ENCODE measurements around the gene SLC2A4RG.
"Not testable (repeated sequence)": the region's sequence is repeated elsewhere in the genome, so short reads cannot be mapped to it uniquely, and the experiment has no call there.

Gene SLC2A4RG

GRCh38 chr20:63758152-63758551 is 18.6 kb downstream of the SLC2A4RG start:
- DNase-seq, result no peak

DNA sequence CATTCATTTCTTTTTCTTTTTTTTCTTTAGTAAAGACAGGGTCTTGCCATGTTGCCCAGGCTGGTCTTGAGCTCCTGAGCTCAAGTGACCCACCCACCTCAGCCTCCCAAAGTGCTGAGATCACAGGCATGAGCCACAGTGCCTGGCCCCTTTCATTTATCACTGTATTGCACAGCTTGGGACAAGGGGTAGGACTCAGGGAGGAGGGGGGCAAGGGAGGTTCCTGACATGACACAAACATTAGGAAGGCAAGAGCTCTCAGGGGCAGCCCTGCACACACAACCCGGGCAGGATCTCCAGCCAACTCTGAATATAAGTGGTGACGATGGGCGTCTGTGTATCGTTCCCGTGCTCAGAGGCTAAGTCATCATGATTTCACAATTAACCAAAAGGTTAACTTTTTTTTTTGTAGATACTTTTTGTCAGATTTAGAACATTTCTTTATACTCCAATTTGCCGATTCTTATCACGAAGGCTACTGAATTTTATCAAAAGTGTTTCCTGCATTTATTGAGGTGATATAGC is 19.9 kb downstream of the SLC2A4RG start:
- DNase-seq, result no peak

GRCh38 chr20:63765082-63765873 is 25.7 kb downstream of the SLC2A4RG start:
- DNase-seq, result no peak

DNA sequence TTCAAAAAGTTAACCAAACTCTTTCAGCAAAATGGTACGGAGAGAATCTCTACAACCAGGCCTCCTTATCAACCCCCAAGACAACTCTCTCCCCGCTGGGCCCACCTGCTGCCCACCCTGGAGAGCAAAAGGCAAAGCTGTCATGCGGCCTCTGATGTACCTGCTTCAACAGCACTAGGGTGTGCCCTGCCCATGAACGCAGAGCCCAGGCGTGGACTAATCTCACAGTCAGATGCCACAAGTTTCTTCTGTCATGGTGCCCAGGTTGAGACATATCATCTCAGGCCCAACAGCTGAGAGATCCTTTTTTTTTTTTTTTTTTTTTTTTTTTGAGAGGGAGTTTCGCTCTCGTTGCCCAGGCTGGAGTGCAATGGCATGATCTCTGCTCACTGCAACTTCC is 26.3 kb downstream of the SLC2A4RG start:
- DNase-seq, result no peak

- DNase-seq, result no peak
Observed at GRCh38 chr20:63766695-63767426, 27.3 kb downstream of the SLC2A4RG start.

DNA sequence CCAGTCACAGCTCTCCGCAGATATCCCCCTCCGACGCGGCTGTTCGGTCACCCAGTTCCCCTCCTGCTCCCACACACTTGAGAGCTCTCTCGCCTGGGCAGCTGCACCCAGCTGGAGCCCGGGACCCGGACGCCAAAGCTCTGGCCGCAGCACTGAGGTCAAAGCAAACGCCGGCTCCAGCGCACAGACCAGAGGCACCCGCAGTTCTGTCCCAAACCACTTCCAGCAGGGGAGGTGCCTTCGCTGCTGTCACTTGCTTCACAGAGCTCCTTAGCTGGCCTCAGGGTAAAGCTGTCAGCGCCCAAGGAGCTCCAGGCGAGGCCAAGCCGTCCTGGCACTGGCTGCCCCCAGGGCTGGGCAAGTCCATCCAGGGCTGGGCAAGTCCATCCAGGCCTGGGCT is 27.9 kb downstream of the SLC2A4RG start:
- no peak for DNase-seq

- no peak for DNase-seq
Observed at GRCh38 chr20:63767886-63768285, 28.3 kb downstream of the SLC2A4RG start.

GRCh38 chr20:63768591-63769515 is 29.3 kb downstream of the SLC2A4RG start:
- DNase-seq, result no peak

DNA sequence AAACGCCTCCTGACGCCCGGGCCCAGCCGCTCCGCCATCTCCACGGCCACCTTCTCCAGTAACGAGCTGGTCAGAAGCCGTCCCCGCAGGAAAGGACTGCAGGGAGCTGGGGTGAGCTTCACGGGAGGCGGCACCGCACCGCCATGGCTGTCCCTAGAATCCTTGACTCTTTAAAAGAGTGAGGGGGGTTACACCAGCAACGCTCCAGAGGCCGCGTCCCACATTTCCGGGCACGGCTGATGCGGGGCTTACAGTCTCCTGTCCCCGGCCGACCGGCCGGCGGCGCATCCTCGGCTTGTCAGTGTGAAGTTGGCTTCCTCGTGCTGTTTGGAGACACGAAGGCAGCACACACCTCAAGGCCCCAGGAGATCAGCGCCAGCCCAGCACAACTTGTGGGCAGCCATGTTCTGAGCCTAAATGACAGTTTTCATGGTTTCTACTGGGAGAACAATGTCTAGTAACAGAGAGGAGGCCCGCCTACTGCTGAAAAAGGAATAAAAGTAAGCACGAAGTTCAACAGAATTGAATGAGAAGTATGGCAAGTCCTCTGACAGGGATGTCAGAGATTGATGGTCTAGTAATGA is 30.4 kb downstream of the SLC2A4RG start:
- DNase-seq, result no peak

DNA sequence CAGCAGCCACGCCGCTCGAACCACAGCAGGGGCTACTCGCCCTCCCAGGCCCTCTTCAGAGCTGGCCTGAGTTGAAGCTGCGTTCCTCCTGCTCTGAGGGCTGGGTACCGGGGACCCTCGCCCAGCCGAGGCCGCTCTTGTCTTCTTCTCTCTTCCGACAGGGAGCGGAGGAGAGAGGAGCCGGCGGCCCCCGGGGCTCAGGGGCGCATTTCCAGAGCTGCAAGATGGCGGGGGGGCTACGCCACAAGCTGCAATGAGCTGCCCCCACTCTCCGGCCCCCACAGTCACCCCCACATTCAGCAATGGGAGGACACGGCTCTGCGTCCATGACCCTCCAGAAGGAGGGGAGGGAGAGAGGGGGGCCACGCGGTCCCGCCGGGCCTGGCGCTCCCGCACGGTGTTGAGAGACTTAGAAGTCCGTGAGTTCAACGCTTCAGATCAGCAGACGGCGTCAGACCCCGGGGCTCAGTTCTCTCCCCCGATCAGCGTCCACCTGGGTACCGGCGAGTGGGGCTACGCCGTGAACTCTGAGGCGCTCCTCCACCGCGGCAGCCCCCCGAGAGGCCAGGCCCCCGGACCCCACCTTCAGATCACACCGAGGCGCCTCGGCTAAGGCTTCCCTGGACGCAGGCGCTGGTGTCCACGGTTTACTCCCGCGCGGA is 31.6 kb downstream of the SLC2A4RG start:
- DNase-seq, result no peak

GRCh38 chr20:63772781-63773518 is 33.4 kb downstream of the SLC2A4RG start:
- DNase-seq, result no peak

DNA sequence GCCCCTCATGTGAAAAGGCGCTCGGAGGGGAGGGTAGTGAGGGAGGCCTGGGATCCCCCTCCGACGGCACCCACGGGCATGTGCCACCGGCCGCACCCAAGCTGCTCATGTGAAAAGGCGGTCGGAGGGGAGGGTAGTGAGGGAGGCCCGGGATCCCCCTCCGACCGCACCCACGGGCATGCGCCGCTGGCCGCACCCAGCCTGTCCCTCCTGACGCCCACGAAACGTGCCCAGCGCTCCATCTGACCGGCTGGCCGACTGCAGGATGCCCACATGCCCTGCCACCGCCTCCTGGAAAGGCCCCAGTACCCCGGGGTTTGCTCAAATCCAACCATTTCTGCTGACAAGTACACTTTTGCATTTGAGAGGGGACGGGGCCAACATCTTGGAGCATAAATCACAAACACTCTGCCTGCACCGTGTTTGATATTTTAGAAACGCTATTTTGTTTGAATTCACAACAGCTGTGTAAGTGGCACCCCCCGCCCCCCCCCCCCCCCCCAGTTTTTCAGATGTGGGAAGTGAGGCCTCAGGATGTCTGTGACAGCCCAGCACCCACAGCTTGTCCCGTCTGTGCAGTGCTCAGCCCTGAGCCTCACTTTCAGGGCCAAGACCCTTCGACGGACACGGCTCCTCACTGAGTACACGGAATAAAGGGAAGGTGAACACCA is 34.1 kb downstream of the SLC2A4RG start:
- no peak for DNase-seq

DNA sequence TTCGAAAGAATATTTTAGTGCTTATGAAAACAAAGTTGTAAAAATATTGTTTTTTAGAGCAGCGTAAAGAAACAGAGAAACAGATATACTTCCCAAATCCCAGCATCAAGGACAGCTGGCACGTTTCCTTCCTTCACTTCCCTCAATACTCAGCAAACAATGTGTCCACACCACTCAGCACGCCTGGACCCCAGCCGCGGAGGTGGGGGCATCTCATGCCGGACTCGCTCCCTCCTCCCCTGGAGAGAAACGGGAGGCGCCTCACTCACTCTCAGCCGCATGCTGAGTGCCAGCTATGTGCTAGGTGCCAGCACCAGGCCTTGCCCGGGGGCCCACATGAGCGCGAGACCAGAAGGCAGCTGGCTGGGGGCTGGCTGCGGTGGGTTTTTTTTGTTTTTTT is 34.7 kb downstream of the SLC2A4RG start:
- DNase-seq, result no peak

DNA sequence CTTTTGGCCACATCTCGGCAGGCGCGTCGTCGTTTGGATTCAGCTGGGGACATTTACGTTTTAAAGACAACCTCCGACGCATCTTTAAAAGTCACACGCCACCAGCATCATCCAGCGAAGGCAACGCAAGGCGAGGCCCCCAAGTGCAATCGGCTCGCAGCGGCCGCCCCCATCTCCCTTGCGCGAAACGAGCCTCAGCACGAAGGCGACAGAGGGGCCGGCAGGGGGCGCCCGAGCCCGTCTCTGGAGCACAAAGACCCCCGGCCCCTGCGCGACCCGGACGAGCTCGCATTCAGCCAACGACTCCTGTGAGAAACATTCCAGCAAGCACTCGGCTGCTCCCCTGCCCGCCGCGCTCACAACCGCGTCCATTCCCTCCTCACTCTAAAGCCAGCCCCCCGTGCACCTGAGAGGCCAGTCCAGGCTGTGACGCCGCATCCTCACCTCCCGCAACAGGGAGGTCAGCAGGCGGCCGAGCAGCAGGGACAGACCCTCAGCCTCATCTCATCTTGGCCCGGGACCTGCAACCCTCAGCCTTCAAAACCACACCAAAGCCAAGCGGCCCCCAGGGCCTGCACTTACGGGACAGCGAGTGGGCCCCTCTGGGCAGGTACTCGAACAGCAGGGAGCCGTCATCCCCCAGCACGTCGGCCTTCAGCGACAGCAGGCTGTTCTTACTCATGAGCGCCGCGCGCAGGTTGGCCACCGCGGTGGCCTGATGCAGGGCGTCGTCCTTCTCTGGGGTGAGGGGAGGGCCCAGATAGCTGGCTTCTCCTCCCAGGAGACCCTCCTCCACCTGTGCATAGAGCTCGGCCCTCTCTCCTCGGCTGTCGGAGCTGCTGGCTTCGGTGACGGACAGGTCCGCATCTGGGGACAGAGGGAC is 35.8 kb downstream of the SLC2A4RG start:
- DNase-seq, result no peak

- not testable (repeated sequence) for DNase-seq
Observed at GRCh38 chr20:63776875-63777274, 37.3 kb downstream of the SLC2A4RG start.

DNA sequence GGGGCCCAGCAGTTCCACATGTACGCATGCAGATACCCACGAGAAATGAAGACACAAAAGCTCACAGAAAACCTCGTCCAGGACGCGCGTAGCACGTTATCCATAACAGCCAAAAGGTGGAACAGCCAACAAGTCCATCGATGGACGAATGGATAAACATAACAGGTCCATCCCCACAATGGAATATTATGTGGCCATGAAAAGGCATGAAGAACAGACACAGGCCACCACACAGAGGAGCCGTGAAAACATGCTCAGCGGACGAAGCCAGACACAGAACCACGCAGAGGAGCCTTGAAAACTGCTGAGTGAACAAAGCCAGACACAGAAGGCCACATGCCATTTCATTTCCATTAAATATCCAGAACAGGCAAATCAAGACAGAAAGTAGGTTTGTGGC is 38.0 kb downstream of the SLC2A4RG start:
- no peak for DNase-seq

GRCh38 chr20:63778034-63778752 is 38.6 kb downstream of the SLC2A4RG start:
- no peak for DNase-seq

- DNase-seq, result no peak
Observed at GRCh38 chr20:63778857-63779256, 39.3 kb downstream of the SLC2A4RG start.

- no peak for DNase-seq
Observed at GRCh38 chr20:63781181-63781580, 41.6 kb downstream of the SLC2A4RG start.

Data from stimulated activated naive CD4-positive, alpha-beta T cell treated with Interleukin-2 at 50 U/mL for 16 hours (primary cell).